Activated naive CD8-positive, alpha-beta T cell treated with anti-CD3 and anti-CD28 coated beads, Interleukin-2, amount 50 U/mL, for 24 hours (primary cell): ENCODE measurements around the gene MRC1.
"Not testable (repeated sequence)": the region's sequence is repeated elsewhere in the genome, so short reads cannot be mapped to it uniquely, and the experiment has no call there.

Experiments
- ATAC-seq: fragments of 150-1000 bp; cut with Tn5 transposase; one replicate; pipeline ENCODE4 v1.10.0; 2021
- DNase-seq: peaks from one replicate; pipeline ENCODE4 v3.0.0; 2021
- H3K27ac Mint-ChIP-seq: one replicate; pipeline ENCODE4 v1.8.0; 2021; ENCODE audit warnings: mild to moderate bottlenecking, mixed read lengths
- H3K27me3 Mint-ChIP-seq: one replicate; pipeline ENCODE4 v1.8.0; 2021; ENCODE audit warnings: mixed read lengths
- H3K36me3 Mint-ChIP-seq: one replicate; pipeline ENCODE4 v1.8.0; 2021; ENCODE audit warnings: low read depth, mixed read lengths
- H3K4me1 Mint-ChIP-seq: one replicate; pipeline ENCODE4 v1.8.0; 2021; ENCODE audit warnings: mixed read lengths
- H3K4me3 Mint-ChIP-seq: one replicate; pipeline ENCODE4 v1.8.0; 2021; ENCODE audit warnings: mild to moderate bottlenecking, moderate library complexity, mixed read lengths
- H3K9me3 Mint-ChIP-seq: one replicate; pipeline ENCODE4 v1.8.0; 2021; ENCODE audit warnings: mixed read lengths

The MRC1 gene

GRCh38 chr10:17921378-17921777, 112.2 kb downstream of the MRC1 start:
- Mint-ChIP-seq H3K36me3 (no peaks in the 10 kb centered on the region), H3K4me1 (no peaks in the 10 kb centered on the region), H3K9me3 (peaks cover 9% of the 10 kb centered on the region), H3K27me3 (no peaks in the 10 kb centered on the region), H3K4me3 (no peak overlapping the region), H3K27ac (no peak overlapping the region)
- DNase-seq, result no peak
- ATAC-seq, result no peak

GRCh38 chr10:17923728-17924127, 114.6 kb downstream of the MRC1 start:
- no peaks in the 10 kb centered on the region for H3K4me1 Mint-ChIP-seq

GRCh38 chr10:17943033-17943745, 134.0 kb downstream of the MRC1 start:
- DNase-seq, result no peak
- no peak for ATAC-seq
- no peaks in the 10 kb centered on the region for H3K4me1 Mint-ChIP-seq
- H3K27ac Mint-ChIP-seq, result no peak overlapping the region
- no peaks in the 10 kb centered on the region for H3K27me3 Mint-ChIP-seq
- H3K4me3 Mint-ChIP-seq, result no peak overlapping the region
- no peaks in the 10 kb centered on the region for H3K36me3 Mint-ChIP-seq
- H3K9me3 Mint-ChIP-seq, result no peaks in the 10 kb centered on the region

More at GRCh38 chr10:17923728-17924127, 114.6 kb downstream of the MRC1 start:
- DNase-seq (no peak), ATAC-seq (no peak)
- Mint-ChIP-seq H3K4me3 (no peak overlapping the region), H3K27me3 (no peaks in the 10 kb centered on the region), H3K36me3 (no peaks in the 10 kb centered on the region), H3K27ac (no peak overlapping the region), H3K9me3 (peaks cover 2% of the 10 kb centered on the region)

- H3K27me3 Mint-ChIP-seq, ATAC-seq, H3K4me3 Mint-ChIP-seq, H3K9me3 Mint-ChIP-seq, H3K27ac Mint-ChIP-seq, H3K36me3 Mint-ChIP-seq, DNase-seq, H3K4me1 Mint-ChIP-seq: not testable (repeated sequence)
These were observed 141.1 kb downstream of the MRC1 start for GRCh38 chr10:17950269-17950668.

GRCh38 chr10:17950726-17951125, 141.6 kb downstream of the MRC1 start:
- DNase-seq (no peak), ATAC-seq (no peak)
- H3K4me1 Mint-ChIP-seq, result no peaks in the 10 kb centered on the region
- no peaks in the 10 kb centered on the region for H3K9me3 Mint-ChIP-seq
- H3K36me3 Mint-ChIP-seq, result no peaks in the 10 kb centered on the region
- H3K27me3 Mint-ChIP-seq, result no peaks in the 10 kb centered on the region
- H3K4me3 Mint-ChIP-seq, result no peak overlapping the region
- no peak overlapping the region for H3K27ac Mint-ChIP-seq

GRCh38 chr10:17951868-17952371, 142.8 kb downstream of the MRC1 start, which contains the start of gene SLC39A12:
SLC39A12 (plus strand) TSS chr10:17951918; CDS start chr10:17953277, 1,359 bp downstream.
- no peaks in the 10 kb centered on the region for H3K9me3 Mint-ChIP-seq
- H3K4me1 Mint-ChIP-seq, result no peaks in the 10 kb centered on the region
- H3K27me3 Mint-ChIP-seq, result no peaks in the 10 kb centered on the region
- ATAC-seq (no peak), DNase-seq (no peak)
- no peak within 1 kb of the TSS for H3K4me3 Mint-ChIP-seq
- no peaks in the 10 kb centered on the region for H3K36me3 Mint-ChIP-seq
- no peak within 1 kb of the TSS for H3K27ac Mint-ChIP-seq

- not testable (repeated sequence) for DNase-seq, H3K36me3 Mint-ChIP-seq, H3K4me3 Mint-ChIP-seq, H3K27me3 Mint-ChIP-seq, ATAC-seq, H3K27ac Mint-ChIP-seq, H3K4me1 Mint-ChIP-seq, H3K9me3 Mint-ChIP-seq
These were observed 145.2 kb downstream of the MRC1 start for GRCh38 chr10:17954372-17954771.

- H3K4me1 Mint-ChIP-seq, result no peaks in the 10 kb centered on the region
- H3K36me3 Mint-ChIP-seq, result no peaks in the 10 kb centered on the region
- H3K4me3 Mint-ChIP-seq, result no peak overlapping the region
- DNase-seq, result no peak
- no peaks in the 10 kb centered on the region for H3K9me3 Mint-ChIP-seq
- no peaks in the 10 kb centered on the region for H3K27me3 Mint-ChIP-seq
- no peak overlapping the region for H3K27ac Mint-ChIP-seq
- ATAC-seq, result no peak
These were observed 145.7 kb downstream of the MRC1 start for GRCh38 chr10:17954861-17955260.

GRCh38 chr10:17958049-17958448, 148.9 kb downstream of the MRC1 start:
- Mint-ChIP-seq H3K4me3 (no peak overlapping the region), H3K27ac (no peak overlapping the region), H3K4me1 (no peaks in the 10 kb centered on the region), H3K27me3 (peaks cover 3% of the 10 kb centered on the region), H3K9me3 (no peaks in the 10 kb centered on the region), H3K36me3 (no peaks in the 10 kb centered on the region)
- ATAC-seq (no peak), DNase-seq (no peak)

GRCh38 chr10:17959870-17960269, 150.7 kb downstream of the MRC1 start:
- ATAC-seq (no peak), DNase-seq (no peak)
- Mint-ChIP-seq H3K36me3 (no peaks in the 10 kb centered on the region), H3K4me3 (no peak overlapping the region), H3K4me1 (no peaks in the 10 kb centered on the region), H3K27ac (no peak overlapping the region), H3K27me3 (peaks cover 4% of the 10 kb centered on the region), H3K9me3 (no peaks in the 10 kb centered on the region)
